ENCODE measurements around the gene OCA2. TPM values are rescaled to one million over a fixed set of nuclear protein-coding genes. Genes with fewer than 3 reads are reported as not detected.
"Not testable (repeated sequence)": the region's sequence is repeated elsewhere in the genome, so short reads cannot be mapped to it uniquely, and the experiment has no call there.

The OCA2 gene
- total RNA-seq: 0.26 TPM in 2 replicates

- no peak for FAIRE-seq
- peak; percentile 6 for TF ChIP-seq CTCF (IDR thresholded peaks at IDR 0.05; ENCODE audit: insufficient read depth, low read length, severe bottlenecking)
- H3K4me3 ChIP-seq (ENCODE audit: low read depth, low read length): no peak within 1 kb of the TSS
- no peak for DNase-seq (ENCODE audit: low read depth)
- H3K36me3 ChIP-seq (ENCODE audit: control insufficient read depth, insufficient read depth, low read length): no peaks in the 10 kb centered on the region
- H3K27me3 ChIP-seq (ENCODE audit: control insufficient read depth, insufficient read depth, low read length): peaks cover 20% of the 10 kb centered on the region
Measured at GRCh38 chr15:28098766-28099554, at the start of gene OCA2. Gene OCA2, minus strand, starts transcription at chr15:28099315. Its CDS starts 17,441 bp downstream, at chr15:28081874.

GRCh38 chr15:28147801-28148200 is 48.7 kb upstream of the OCA2 start:
- H3K27me3 ChIP-seq (ENCODE audit: control insufficient read depth, insufficient read depth, low read length): no peaks in the 10 kb centered on the region
- FAIRE-seq: no peak
- peaks cover 8% of the 10 kb centered on the region for H3K36me3 ChIP-seq (ENCODE audit: control insufficient read depth, insufficient read depth, low read length)
- no peak overlapping the region for H3K4me3 ChIP-seq (ENCODE audit: low read depth, low read length)
- TF ChIP-seq CTCF (IDR thresholded peaks at IDR 0.05; ENCODE audit: insufficient read depth, low read length, severe bottlenecking): no peak
- no peak for DNase-seq (ENCODE audit: low read depth)

GRCh38 chr15:28145419-28145818 is 46.3 kb upstream of the OCA2 start:
- DNase-seq (ENCODE audit: low read depth); H3K27me3 ChIP-seq (ENCODE audit: control insufficient read depth, insufficient read depth, low read length); H3K4me3 ChIP-seq (ENCODE audit: low read depth, low read length): not testable (repeated sequence)
- peaks cover 11% of the 10 kb centered on the region for H3K36me3 ChIP-seq (ENCODE audit: control insufficient read depth, insufficient read depth, low read length)
- peak; percentile 52 for FAIRE-seq

DNA sequence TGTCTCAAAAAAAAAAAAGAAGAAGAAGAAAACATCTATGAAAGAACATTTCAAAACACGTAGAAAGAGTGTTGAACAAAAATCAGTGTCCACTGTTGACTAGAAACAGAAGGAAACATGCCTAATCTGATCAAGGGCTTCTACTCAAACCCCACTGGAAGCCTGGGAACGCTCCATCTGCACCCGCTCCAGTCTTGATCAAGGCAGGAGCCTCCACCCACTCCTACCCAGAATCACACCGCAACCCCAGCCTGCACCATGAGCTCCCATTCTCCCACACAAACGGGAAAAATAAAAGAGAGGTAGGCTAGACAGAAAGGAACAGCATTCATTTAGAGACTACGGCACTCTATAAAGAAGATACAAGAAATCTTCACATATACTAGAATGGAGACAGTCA is 40.9 kb upstream of the OCA2 start:
- no peak for FAIRE-seq
- TF ChIP-seq CTCF (IDR thresholded peaks at IDR 0.05; ENCODE audit: insufficient read depth, low read length, severe bottlenecking): no peak

DNA sequence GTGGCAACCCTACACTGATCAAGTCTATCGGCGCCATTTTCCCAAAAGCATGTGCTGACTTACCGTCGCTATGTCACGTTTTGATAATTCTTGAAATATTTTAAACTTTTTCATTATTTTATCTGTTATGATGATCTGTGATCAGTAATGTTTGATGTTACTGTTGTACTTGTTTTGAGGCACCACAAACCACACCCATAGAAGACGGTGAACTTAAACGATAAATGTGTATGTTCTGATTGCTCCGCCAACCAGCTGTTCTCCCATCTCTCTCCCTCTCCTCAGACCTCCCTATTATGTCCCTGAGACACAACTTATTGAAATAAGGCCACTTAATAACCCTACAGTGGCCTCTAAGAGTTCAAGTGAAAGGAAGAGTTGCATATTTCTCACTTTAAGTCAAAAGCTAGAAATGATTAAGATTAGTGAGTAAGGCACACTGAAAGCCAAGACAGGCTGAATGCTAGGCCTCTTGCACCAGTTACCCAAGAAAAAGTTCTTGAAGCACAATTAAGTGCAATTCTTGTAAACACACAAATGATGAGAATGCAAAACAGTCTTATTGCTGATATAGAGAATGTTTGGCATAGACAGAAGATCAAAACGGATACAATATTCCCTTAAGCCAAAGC is 38.4 kb upstream of the OCA2 start:
- H3K4me3 ChIP-seq (ENCODE audit: low read depth, low read length); H3K27me3 ChIP-seq (ENCODE audit: control insufficient read depth, insufficient read depth, low read length); H3K36me3 ChIP-seq (ENCODE audit: control insufficient read depth, insufficient read depth, low read length): not testable (repeated sequence)

More for the DNA sequence above, 40.9 kb upstream of the OCA2 start:
- H3K27me3 ChIP-seq (ENCODE audit: control insufficient read depth, insufficient read depth, low read length): no peaks in the 10 kb centered on the region
- DNase-seq (ENCODE audit: low read depth): no peak
- peaks cover 10% of the 10 kb centered on the region for H3K36me3 ChIP-seq (ENCODE audit: control insufficient read depth, insufficient read depth, low read length)
- no peak overlapping the region for H3K4me3 ChIP-seq (ENCODE audit: low read depth, low read length)

GRCh38 chr15:28136236-28136904 is 37.3 kb upstream of the OCA2 start:
- not testable (repeated sequence) for H3K36me3 ChIP-seq (ENCODE audit: control insufficient read depth, insufficient read depth, low read length); H3K27me3 ChIP-seq (ENCODE audit: control insufficient read depth, insufficient read depth, low read length); H3K4me3 ChIP-seq (ENCODE audit: low read depth, low read length); DNase-seq (ENCODE audit: low read depth); FAIRE-seq

More for the DNA sequence above, 38.4 kb upstream of the OCA2 start:
- DNase-seq (ENCODE audit: low read depth); FAIRE-seq: not testable (repeated sequence)

DNA sequence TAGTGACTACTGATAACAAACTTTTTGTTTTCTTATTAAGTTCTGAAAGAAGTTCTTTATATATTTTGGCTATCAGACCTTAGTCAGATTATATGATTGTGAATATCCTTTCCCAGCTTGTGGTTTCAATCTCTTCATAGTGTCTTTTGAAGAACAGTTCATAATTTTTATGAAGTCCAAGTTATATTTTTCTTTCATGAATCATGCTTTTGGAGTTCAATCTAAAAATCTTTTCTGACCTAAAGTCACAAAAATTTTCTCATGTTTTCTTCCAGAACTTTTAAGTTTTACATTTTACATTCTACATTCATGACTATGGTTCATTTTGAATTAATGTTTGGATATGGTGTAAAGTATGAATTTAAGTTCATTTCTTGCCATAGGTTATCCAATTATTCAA is 34.2 kb upstream of the OCA2 start:
- H3K36me3 ChIP-seq (ENCODE audit: control insufficient read depth, insufficient read depth, low read length): peaks cover 8% of the 10 kb centered on the region
- DNase-seq (ENCODE audit: low read depth) (no peak), FAIRE-seq (no peak)
- no peak overlapping the region for H3K4me3 ChIP-seq (ENCODE audit: low read depth, low read length)
- TF ChIP-seq CTCF (IDR thresholded peaks at IDR 0.05; ENCODE audit: insufficient read depth, low read length, severe bottlenecking): no peak
- no peaks in the 10 kb centered on the region for H3K27me3 ChIP-seq (ENCODE audit: control insufficient read depth, insufficient read depth, low read length)
